Choroid plexus epithelial cell (primary cell): ENCODE measurements around the gene FAM53B.
A peak's percentile ranks its signal among the peaks of the same experiment; 100 is the strongest.

Experiments used
- DNase-seq: peaks from one replicate; pipeline ENCODE4 v3.0.0-alpha.2; 2010; ENCODE audit warnings: low read depth
- H3K4me3 ChIP-seq: 2 replicates; pipeline ENCODE4 v1.5.1; 2011; ENCODE audit warnings: low read depth, mild to moderate bottlenecking, control low read depth, low read length, moderate library complexity
- CTCF ChIP-seq: conservative IDR thresholded peaks from 2 replicates; pipeline ENCODE4 v1.5.1; 2011; ENCODE audit warnings: low read depth, mild to moderate bottlenecking, control low read depth, inconsistent platforms, low read length, moderate library complexity

FAM53B gene

GRCh38 chr10:124669141-124669823 is 74.9 kb downstream of the FAM53B start:
- no peak for TF ChIP-seq CTCF
- DNase-seq = no peak
- no peak overlapping the region for H3K4me3 ChIP-seq

GRCh38 chr10:124668517-124669051 is 75.6 kb downstream of the FAM53B start:
- H3K4me3 ChIP-seq = no peak overlapping the region
- TF ChIP-seq CTCF = no peak
- no peak for DNase-seq

- peak; percentile 60 for DNase-seq
- TF ChIP-seq CTCF = peak; percentile 9
- H3K4me3 ChIP-seq = no peak overlapping the region
Observed at GRCh38 chr10:124667425-124668345, 76.5 kb downstream of the FAM53B start.

GRCh38 chr10:124666494-124666893 is 77.7 kb downstream of the FAM53B start:
- TF ChIP-seq CTCF = no peak
- DNase-seq = no peak
- no peak overlapping the region for H3K4me3 ChIP-seq

GRCh38 chr10:124665980-124666379 is 78.2 kb downstream of the FAM53B start:
- TF ChIP-seq CTCF = no peak
- no peak for DNase-seq
- no peak overlapping the region for H3K4me3 ChIP-seq

GRCh38 chr10:124665558-124665957 is 78.6 kb downstream of the FAM53B start:
- TF ChIP-seq CTCF = no peak

More at GRCh38 chr10:124665558-124665957, 78.6 kb downstream of the FAM53B start:
- no peak for DNase-seq
- no peak overlapping the region for H3K4me3 ChIP-seq
